ENCODE results near the gene PDE4B.

PDE4B gene

GRCh38 chr1:66343569-66344325 is 551.1 kb downstream of the PDE4B start:
- in situ Hi-C loops (cut with MboI; ENCODE audit: low sequenced_read_pairs, unreplicated experiment) = loop anchor here (25.0 kb wide), 1 partner anchor 594 kb away; no protein-coding TSS in a partner anchor
- peak; percentile 32 for TF ChIP-seq CTCF (IDR thresholded peaks at IDR 0.05; ENCODE audit: borderline replicate concordance, control extremely low read depth, extremely low read depth, insufficient read depth, missing control alignments)
- DNase-seq (ENCODE audit: low spot score) = no peak

GRCh38 chr1:66346057-66346795 is 553.5 kb downstream of the PDE4B start:
- DNase-seq (ENCODE audit: low spot score) = no peak
- no peak for TF ChIP-seq CTCF (IDR thresholded peaks at IDR 0.05; ENCODE audit: borderline replicate concordance, control extremely low read depth, extremely low read depth, insufficient read depth, missing control alignments)
- in situ Hi-C loops (cut with MboI; ENCODE audit: low sequenced_read_pairs, unreplicated experiment) = loop anchor here (25.0 kb wide), 1 partner anchor 591 kb away; no protein-coding TSS in a partner anchor

GRCh38 chr1:66346873-66347272 is 554.2 kb downstream of the PDE4B start:
- no peak for TF ChIP-seq CTCF (IDR thresholded peaks at IDR 0.05; ENCODE audit: borderline replicate concordance, control extremely low read depth, extremely low read depth, insufficient read depth, missing control alignments)
- in situ Hi-C loops (cut with MboI; ENCODE audit: low sequenced_read_pairs, unreplicated experiment) = loop anchor here (25.0 kb wide), 1 partner anchor 590 kb away; no protein-coding TSS in a partner anchor
- DNase-seq (ENCODE audit: low spot score) = no peak

GRCh38 chr1:66348776-66349175 is 556.1 kb downstream of the PDE4B start:
- no peak for TF ChIP-seq CTCF (IDR thresholded peaks at IDR 0.05; ENCODE audit: borderline replicate concordance, control extremely low read depth, extremely low read depth, insufficient read depth, missing control alignments)
- no peak for DNase-seq (ENCODE audit: low spot score)
- in situ Hi-C loops (cut with MboI; ENCODE audit: low sequenced_read_pairs, unreplicated experiment) = loop anchor here (25.0 kb wide), 1 partner anchor 589 kb away; no protein-coding TSS in a partner anchor

GRCh38 chr1:66349242-66349641 is 556.5 kb downstream of the PDE4B start:
- TF ChIP-seq CTCF (IDR thresholded peaks at IDR 0.05; ENCODE audit: borderline replicate concordance, control extremely low read depth, extremely low read depth, insufficient read depth, missing control alignments) = no peak
- in situ Hi-C loops (cut with MboI; ENCODE audit: low sequenced_read_pairs, unreplicated experiment) = loop anchor here (25.0 kb wide), 1 partner anchor 588 kb away; no protein-coding TSS in a partner anchor
- no peak for DNase-seq (ENCODE audit: low spot score)

GRCh38 chr1:66350001-66350547 is 557.4 kb downstream of the PDE4B start:
- TF ChIP-seq CTCF (IDR thresholded peaks at IDR 0.05; ENCODE audit: borderline replicate concordance, control extremely low read depth, extremely low read depth, insufficient read depth, missing control alignments) = no peak
- no peak for DNase-seq (ENCODE audit: low spot score)
- in situ Hi-C loops (cut with MboI; ENCODE audit: low sequenced_read_pairs, unreplicated experiment) = loop anchor here (10.0 kb wide), 1 partner anchor 95 kb away; no protein-coding TSS in a partner anchor

All from GM13976 (cell line).